Measurements from ENCODE around the gene GAPVD1. TPM values are rescaled to one million over a fixed set of nuclear protein-coding genes. Genes with fewer than 3 reads are reported as not detected.
A peak's percentile ranks its signal among the peaks of the same experiment; 100 is the strongest.
"Not testable (repeated sequence)": the region's sequence is repeated elsewhere in the genome, so short reads cannot be mapped to it uniquely, and the experiment has no call there.

GAPVD1 gene
- total RNA-seq, 1 experiment from 2014 or later, result 50.7 TPM

DNA sequence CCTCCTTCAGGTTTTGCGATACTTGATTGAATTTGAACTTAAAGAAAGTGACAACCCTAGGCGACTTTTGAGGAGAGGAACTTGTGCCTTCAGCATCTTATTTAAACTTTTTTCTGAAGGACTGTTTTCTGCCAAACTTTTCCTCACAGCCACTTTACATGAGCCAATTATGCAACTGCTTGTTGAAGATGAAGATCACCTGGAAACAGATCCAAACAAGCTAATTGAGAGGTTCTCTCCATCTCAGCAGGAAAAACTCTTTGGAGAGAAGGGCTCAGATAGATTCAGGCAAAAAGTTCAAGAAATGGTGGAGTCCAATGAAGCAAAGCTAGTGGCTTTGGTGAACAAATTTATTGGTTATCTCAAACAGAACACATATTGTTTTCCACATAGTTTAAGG, 40.6 kb downstream of the GAPVD1 start:
- Histone ChIP-seq H3K79me2 (ENCODE audit: low read length) (peaks cover 20% of the 10 kb centered on the region), H3K4me3 (ENCODE audit: low read length) (no peak overlapping the region), H2AFZ (ENCODE audit: low read length) (no peak overlapping the region), H3K9me3 (ENCODE audit: low read length) (no peaks in the 10 kb centered on the region), H3K4me2 (ENCODE audit: low read depth, low read length, poor library complexity, severe bottlenecking) (no peak overlapping the region), H3K9ac (ENCODE audit: low read length) (no peak overlapping the region), H3K9me2 (replicated peaks; ENCODE audit: insufficient read depth, low read length) (no peaks in the 10 kb centered on the region), H3K4me1 (ENCODE audit: low read length) (no peaks in the 10 kb centered on the region), H3K27ac (ENCODE audit: low read length) (no peak overlapping the region), H3K27me3 (ENCODE audit: low read length) (no peaks in the 10 kb centered on the region), H4K20me1 (ENCODE audit: insufficient read depth, low read depth, low read length) (no peaks in the 10 kb centered on the region), H3K36me3 (ENCODE audit: insufficient read depth, low read length) (peaks cover 15% of the 10 kb centered on the region; the same call in 1 of the 2 replicates)
- DNase-seq, result no peak

DNA sequence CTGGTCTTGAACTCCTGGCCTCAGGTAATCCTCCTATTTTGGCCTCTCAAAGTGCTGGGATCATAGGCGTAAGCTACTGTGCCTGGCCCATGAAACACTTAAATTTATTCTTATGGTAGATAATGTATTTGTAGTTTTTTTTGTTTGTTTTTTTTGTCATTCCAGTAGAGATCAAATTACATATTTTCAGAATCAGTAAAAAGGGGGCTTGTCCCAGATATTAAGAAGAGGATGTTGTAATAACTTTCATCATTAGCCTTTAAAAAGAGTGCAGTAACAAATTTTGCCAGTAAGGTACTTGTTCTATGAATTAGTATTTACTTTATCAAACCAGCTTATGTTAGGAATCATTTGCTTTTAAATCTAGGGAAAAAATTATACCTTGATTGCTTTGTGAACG, 42.6 kb downstream of the GAPVD1 start:
- Histone ChIP-seq H3K4me2 (ENCODE audit: low read depth, low read length, poor library complexity, severe bottlenecking) (no peak overlapping the region), H3K9ac (ENCODE audit: low read length) (no peak overlapping the region), H2AFZ (ENCODE audit: low read length) (no peak overlapping the region), H3K4me1 (ENCODE audit: low read length) (no peaks in the 10 kb centered on the region), H3K79me2 (ENCODE audit: low read length) (peaks cover 11% of the 10 kb centered on the region; the same call in 1 of the 2 replicates), H3K27ac (ENCODE audit: low read length) (no peak overlapping the region), H3K9me3 (ENCODE audit: low read length) (no peaks in the 10 kb centered on the region), H3K27me3 (ENCODE audit: low read length) (no peaks in the 10 kb centered on the region), H3K36me3 (ENCODE audit: insufficient read depth, low read length) (peaks cover 28% of the 10 kb centered on the region; the same call in 1 of the 2 replicates), H4K20me1 (ENCODE audit: insufficient read depth, low read depth, low read length) (no peaks in the 10 kb centered on the region), H3K4me3 (ENCODE audit: low read length) (no peak overlapping the region), H3K9me2 (replicated peaks; ENCODE audit: insufficient read depth, low read length) (no peaks in the 10 kb centered on the region)
- DNase-seq, result no peak

DNA sequence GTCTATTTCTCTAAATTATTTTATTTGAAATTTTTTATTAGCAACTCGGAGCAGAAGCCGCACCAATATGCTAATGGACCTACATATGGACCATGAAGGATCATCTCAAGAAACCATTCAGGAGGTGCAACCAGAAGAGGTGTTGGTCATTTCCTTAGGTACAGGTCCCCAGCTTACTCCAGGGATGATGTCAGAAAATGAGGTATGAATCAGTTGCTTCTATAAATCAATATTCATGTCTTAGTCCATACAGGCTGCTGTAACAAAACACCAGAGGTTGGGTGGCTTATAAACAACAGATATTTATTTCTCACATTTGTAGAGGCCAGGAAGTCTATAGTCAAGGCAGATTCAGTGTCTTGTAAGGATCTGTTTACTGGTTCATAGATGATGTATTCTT, 50.8 kb downstream of the GAPVD1 start:
- H3K4me3 ChIP-seq (ENCODE audit: low read length), result no peak overlapping the region
- no peaks in the 10 kb centered on the region for H3K9me2 ChIP-seq (replicated peaks; ENCODE audit: insufficient read depth, low read length)
- peaks cover 53% of the 10 kb centered on the region for H3K36me3 ChIP-seq (ENCODE audit: insufficient read depth, low read length)
- no peak overlapping the region for H2AFZ ChIP-seq (ENCODE audit: low read length)
- no peak overlapping the region for H3K27ac ChIP-seq (ENCODE audit: low read length)
- no peak for DNase-seq
- H3K9ac ChIP-seq (ENCODE audit: low read length), result no peak overlapping the region
- H4K20me1 ChIP-seq (ENCODE audit: insufficient read depth, low read depth, low read length), result no peaks in the 10 kb centered on the region
- no peaks in the 10 kb centered on the region for H3K4me1 ChIP-seq (ENCODE audit: low read length)
- H3K4me2 ChIP-seq (ENCODE audit: low read depth, low read length, poor library complexity, severe bottlenecking), result no peak overlapping the region
- H3K27me3 ChIP-seq (ENCODE audit: low read length), result no peaks in the 10 kb centered on the region
- no peaks in the 10 kb centered on the region; the same call in 1 of the 2 replicates for H3K9me3 ChIP-seq (ENCODE audit: low read length)
- peaks cover 5% of the 10 kb centered on the region; the same call in 1 of the 2 replicates for H3K79me2 ChIP-seq (ENCODE audit: low read length)

DNA sequence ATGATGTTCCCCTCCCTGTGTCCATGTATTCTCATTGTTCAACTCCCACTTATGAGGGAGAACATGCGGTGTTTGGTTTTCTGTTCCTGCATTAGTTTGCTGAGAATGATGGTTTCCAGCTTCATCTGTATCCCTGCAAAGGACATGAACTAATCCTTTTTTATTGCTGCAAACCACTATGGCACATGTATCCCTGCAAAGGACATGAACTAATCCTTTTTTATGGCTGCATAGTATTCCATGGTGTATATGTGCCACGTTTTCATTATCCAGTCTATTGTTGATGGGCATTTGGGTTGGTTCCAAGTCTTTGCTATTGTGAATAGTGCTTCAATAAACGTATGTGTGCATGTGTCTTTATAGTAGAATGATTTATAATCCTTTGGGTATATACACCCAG, 54.7 kb downstream of the GAPVD1 start:
- H3K36me3 ChIP-seq (ENCODE audit: insufficient read depth, low read length), result peaks cover 51% of the 10 kb centered on the region
- H3K4me3 ChIP-seq (ENCODE audit: low read length); H2AFZ ChIP-seq (ENCODE audit: low read length); H3K27ac ChIP-seq (ENCODE audit: low read length); H3K4me2 ChIP-seq (ENCODE audit: low read depth, low read length, poor library complexity, severe bottlenecking); H3K27me3 ChIP-seq (ENCODE audit: low read length); H3K9ac ChIP-seq (ENCODE audit: low read length); H3K79me2 ChIP-seq (ENCODE audit: low read length); H3K9me3 ChIP-seq (ENCODE audit: low read length); DNase-seq; H3K4me1 ChIP-seq (ENCODE audit: low read length); H3K9me2 ChIP-seq (replicated peaks; ENCODE audit: insufficient read depth, low read length); H4K20me1 ChIP-seq (ENCODE audit: insufficient read depth, low read depth, low read length): not testable (repeated sequence)

DNA sequence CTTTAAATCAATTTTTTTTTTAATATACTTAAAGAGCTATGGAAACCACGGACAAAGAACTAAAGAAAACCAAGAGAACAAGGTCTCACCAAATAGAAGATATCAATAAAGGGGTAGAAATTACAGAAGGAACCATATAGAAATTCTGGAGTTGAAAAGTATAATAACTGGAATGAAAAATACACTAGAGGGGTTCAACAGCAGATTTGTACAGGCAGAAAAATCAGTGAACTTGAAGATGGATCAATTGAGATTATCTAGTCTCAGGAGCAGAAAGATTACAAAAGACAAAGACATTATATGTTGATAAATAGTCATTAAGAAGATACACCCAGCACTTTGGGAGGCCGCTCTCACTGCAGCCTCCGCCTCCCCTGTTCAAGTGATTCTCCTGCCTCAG, 56.1 kb downstream of the GAPVD1 start:
- Histone ChIP-seq H3K79me2 (ENCODE audit: low read length) (no peaks in the 10 kb centered on the region), H3K9me3 (ENCODE audit: low read length) (peaks cover 5% of the 10 kb centered on the region; the same call in 1 of the 2 replicates), H3K9ac (ENCODE audit: low read length) (no peak overlapping the region), H2AFZ (ENCODE audit: low read length) (no peak overlapping the region), H3K27ac (ENCODE audit: low read length) (no peak overlapping the region), H4K20me1 (ENCODE audit: insufficient read depth, low read depth, low read length) (no peaks in the 10 kb centered on the region), H3K4me2 (ENCODE audit: low read depth, low read length, poor library complexity, severe bottlenecking) (no peak overlapping the region), H3K36me3 (ENCODE audit: insufficient read depth, low read length) (peaks cover 46% of the 10 kb centered on the region), H3K4me3 (ENCODE audit: low read length) (no peak overlapping the region), H3K9me2 (replicated peaks; ENCODE audit: insufficient read depth, low read length) (no peaks in the 10 kb centered on the region), H3K27me3 (ENCODE audit: low read length) (no peaks in the 10 kb centered on the region), H3K4me1 (ENCODE audit: low read length) (no peaks in the 10 kb centered on the region)
- peak; percentile 48 for DNase-seq

DNA sequence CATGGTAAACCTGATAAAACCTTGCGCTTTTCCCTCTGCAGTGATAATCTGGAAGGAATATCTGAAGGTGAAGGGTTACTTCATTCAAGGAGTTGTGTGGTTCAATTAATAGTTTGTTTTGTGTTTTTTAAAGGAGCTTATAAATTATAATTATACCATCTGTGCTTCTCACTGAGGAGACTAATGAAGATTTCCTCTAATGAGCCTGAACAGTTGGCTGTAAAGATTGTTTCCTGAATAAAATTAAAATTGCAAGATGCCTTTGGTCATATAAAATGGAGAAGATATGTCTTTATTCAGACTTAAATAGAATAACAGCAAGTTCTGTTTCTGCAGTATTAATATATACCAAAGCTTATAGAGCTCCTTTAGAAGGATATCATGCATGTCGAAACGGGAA, 59.9 kb downstream of the GAPVD1 start:
- H3K27ac ChIP-seq (ENCODE audit: low read length), result no peak overlapping the region
- no peak overlapping the region for H3K4me2 ChIP-seq (ENCODE audit: low read depth, low read length, poor library complexity, severe bottlenecking)
- H3K27me3 ChIP-seq (ENCODE audit: low read length), result no peaks in the 10 kb centered on the region
- no peak for DNase-seq
- H3K36me3 ChIP-seq (ENCODE audit: insufficient read depth, low read length), result peaks cover 35% of the 10 kb centered on the region
- no peak overlapping the region for H3K9ac ChIP-seq (ENCODE audit: low read length)
- peaks cover 5% of the 10 kb centered on the region; the same call in 1 of the 2 replicates for H3K9me3 ChIP-seq (ENCODE audit: low read length)
- H3K4me1 ChIP-seq (ENCODE audit: low read length), result no peaks in the 10 kb centered on the region
- H3K79me2 ChIP-seq (ENCODE audit: low read length), result no peaks in the 10 kb centered on the region
- H3K4me3 ChIP-seq (ENCODE audit: low read length), result no peak overlapping the region
- H2AFZ ChIP-seq (ENCODE audit: low read length), result no peak overlapping the region
- no peaks in the 10 kb centered on the region for H3K9me2 ChIP-seq (replicated peaks; ENCODE audit: insufficient read depth, low read length)
- no peaks in the 10 kb centered on the region for H4K20me1 ChIP-seq (ENCODE audit: insufficient read depth, low read depth, low read length)

DNA sequence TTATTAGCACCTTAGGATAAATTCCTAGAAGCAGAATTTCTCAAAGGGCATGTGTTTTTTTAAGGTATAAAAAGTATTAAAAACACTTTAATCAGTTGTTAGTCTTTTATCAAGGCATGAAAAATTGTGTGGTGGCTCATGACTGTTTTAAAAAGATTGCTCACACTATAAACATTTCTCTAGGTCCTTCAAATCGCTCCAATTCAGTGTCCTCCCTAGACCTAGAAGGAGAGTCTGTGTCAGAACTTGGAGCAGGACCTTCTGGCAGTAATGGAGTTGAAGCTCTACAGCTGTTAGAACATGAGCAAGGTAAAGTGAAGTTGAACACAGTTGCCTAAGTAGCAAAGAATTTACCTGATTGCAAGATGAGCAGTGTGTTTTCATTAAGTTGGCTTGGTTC, 62.0 kb downstream of the GAPVD1 start:
- H2AFZ ChIP-seq (ENCODE audit: low read length), result no peak overlapping the region
- H4K20me1 ChIP-seq (ENCODE audit: insufficient read depth, low read depth, low read length), result no peaks in the 10 kb centered on the region
- no peak overlapping the region for H3K9ac ChIP-seq (ENCODE audit: low read length)
- H3K4me2 ChIP-seq (ENCODE audit: low read depth, low read length, poor library complexity, severe bottlenecking), result no peak overlapping the region
- no peak for DNase-seq
- no peaks in the 10 kb centered on the region for H3K79me2 ChIP-seq (ENCODE audit: low read length)
- H3K4me1 ChIP-seq (ENCODE audit: low read length), result no peaks in the 10 kb centered on the region
- H3K9me2 ChIP-seq (replicated peaks; ENCODE audit: insufficient read depth, low read length), result no peaks in the 10 kb centered on the region
- no peaks in the 10 kb centered on the region for H3K9me3 ChIP-seq (ENCODE audit: low read length)
- H3K4me3 ChIP-seq (ENCODE audit: low read length), result no peak overlapping the region
- no peaks in the 10 kb centered on the region for H3K27me3 ChIP-seq (ENCODE audit: low read length)
- peaks cover 22% of the 10 kb centered on the region; the same call in 1 of the 2 replicates for H3K36me3 ChIP-seq (ENCODE audit: insufficient read depth, low read length)
- H3K27ac ChIP-seq (ENCODE audit: low read length), result no peak overlapping the region

DNA sequence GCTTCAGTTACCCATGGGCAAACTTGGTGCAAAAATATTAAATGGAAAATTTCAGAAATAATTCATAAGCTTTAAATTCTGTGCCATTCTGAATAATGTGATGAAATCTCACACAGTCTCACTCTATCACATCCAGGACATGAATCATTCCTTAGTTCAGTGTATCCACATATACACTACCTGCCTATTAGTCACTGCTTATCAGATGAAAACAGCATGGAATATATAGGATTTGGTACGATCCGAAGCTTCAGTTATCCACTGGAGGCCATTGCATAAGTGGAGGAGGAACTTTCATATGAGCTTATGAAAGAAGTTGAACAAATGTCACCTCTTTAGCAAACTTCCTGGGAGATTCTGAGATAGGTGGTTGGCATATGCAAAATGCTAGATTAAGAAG, 64.2 kb downstream of the GAPVD1 start:
- H3K9me3 ChIP-seq (ENCODE audit: low read length), result no peaks in the 10 kb centered on the region
- H3K4me1 ChIP-seq (ENCODE audit: low read length), result no peaks in the 10 kb centered on the region
- no peak overlapping the region for H3K9ac ChIP-seq (ENCODE audit: low read length)
- H3K79me2 ChIP-seq (ENCODE audit: low read length), result no peaks in the 10 kb centered on the region
- no peak overlapping the region for H3K4me2 ChIP-seq (ENCODE audit: low read depth, low read length, poor library complexity, severe bottlenecking)
- no peaks in the 10 kb centered on the region for H3K27me3 ChIP-seq (ENCODE audit: low read length)
- H2AFZ ChIP-seq (ENCODE audit: low read length), result no peak overlapping the region
- no peaks in the 10 kb centered on the region for H4K20me1 ChIP-seq (ENCODE audit: insufficient read depth, low read depth, low read length)
- no peak overlapping the region for H3K27ac ChIP-seq (ENCODE audit: low read length)
- H3K36me3 ChIP-seq (ENCODE audit: insufficient read depth, low read length), result peaks cover 20% of the 10 kb centered on the region; the same call in 1 of the 2 replicates
- no peak overlapping the region for H3K4me3 ChIP-seq (ENCODE audit: low read length)
- no peak for DNase-seq
- H3K9me2 ChIP-seq (replicated peaks; ENCODE audit: insufficient read depth, low read length), result no peaks in the 10 kb centered on the region

DNA sequence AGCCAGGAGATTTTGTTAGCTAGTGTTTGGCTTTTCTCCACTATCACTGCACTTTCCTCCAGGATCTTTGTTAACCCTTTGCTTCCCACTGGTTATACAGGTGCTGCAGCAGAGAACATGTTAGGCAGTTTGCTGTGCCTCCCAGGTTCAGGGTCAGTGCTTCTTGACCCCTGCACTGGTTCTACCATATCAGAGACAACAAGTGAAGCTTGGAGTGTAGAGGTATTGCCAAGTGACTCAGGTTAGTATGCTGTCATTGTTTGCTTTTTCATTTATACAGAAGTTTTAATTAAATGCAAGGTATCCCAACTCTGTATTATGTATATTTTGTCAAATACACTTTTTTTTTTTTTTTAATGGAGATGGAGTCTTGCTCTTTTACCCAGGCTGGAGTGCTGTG, 68.4 kb downstream of the GAPVD1 start:
- H3K4me2 ChIP-seq (ENCODE audit: low read depth, low read length, poor library complexity, severe bottlenecking), result no peak overlapping the region
- no peaks in the 10 kb centered on the region for H3K4me1 ChIP-seq (ENCODE audit: low read length)
- H4K20me1 ChIP-seq (ENCODE audit: insufficient read depth, low read depth, low read length), result no peaks in the 10 kb centered on the region
- no peaks in the 10 kb centered on the region for H3K79me2 ChIP-seq (ENCODE audit: low read length)
- H3K36me3 ChIP-seq (ENCODE audit: insufficient read depth, low read length), result peaks cover 48% of the 10 kb centered on the region
- H3K27ac ChIP-seq (ENCODE audit: low read length), result no peak overlapping the region
- no peaks in the 10 kb centered on the region for H3K9me2 ChIP-seq (replicated peaks; ENCODE audit: insufficient read depth, low read length)
- H3K4me3 ChIP-seq (ENCODE audit: low read length), result no peak overlapping the region
- no peaks in the 10 kb centered on the region for H3K9me3 ChIP-seq (ENCODE audit: low read length)
- DNase-seq, result no peak
- no peak overlapping the region for H2AFZ ChIP-seq (ENCODE audit: low read length)
- H3K27me3 ChIP-seq (ENCODE audit: low read length), result no peaks in the 10 kb centered on the region
- H3K9ac ChIP-seq (ENCODE audit: low read length), result no peak overlapping the region

Data from Karpas-422 (cell line).